Activated T-cell treated with anti-CD3 and anti-CD28 coated beads for 1 hour (primary cell): ENCODE results near the gene FER.

ENCODE experiments used
- DNase-seq: peaks from one replicate; pipeline ENCODE4 v3.0.0-alpha.2; 2020; ENCODE audit warnings: low read depth

Gene FER

GRCh38 chr5:109180668-109181067 lies 433.0 kb downstream of the FER start:
- no peak for DNase-seq

DNA sequence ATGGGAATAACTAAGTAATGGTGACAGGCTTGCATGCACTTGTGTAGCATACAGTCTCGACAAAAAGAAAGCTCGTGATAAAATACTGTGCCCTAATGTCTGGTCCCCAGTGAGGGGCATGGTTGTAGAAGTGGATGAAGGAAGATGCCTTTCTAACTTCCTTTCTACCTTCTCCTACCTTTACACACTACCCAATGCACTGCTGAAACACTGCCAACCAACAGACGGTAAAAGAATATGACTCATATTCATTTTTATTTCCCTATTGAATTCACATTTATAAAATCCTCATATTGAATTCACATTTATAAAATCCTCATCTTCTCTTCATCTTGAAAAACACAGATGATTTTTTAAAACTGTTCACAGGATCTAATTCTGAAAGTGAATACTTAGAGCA lies 439.1 kb downstream of the FER start:
- no peak for DNase-seq

- DNase-seq = no peak
These were observed 443.5 kb downstream of the FER start for GRCh38 chr5:109191153-109191558.

DNA sequence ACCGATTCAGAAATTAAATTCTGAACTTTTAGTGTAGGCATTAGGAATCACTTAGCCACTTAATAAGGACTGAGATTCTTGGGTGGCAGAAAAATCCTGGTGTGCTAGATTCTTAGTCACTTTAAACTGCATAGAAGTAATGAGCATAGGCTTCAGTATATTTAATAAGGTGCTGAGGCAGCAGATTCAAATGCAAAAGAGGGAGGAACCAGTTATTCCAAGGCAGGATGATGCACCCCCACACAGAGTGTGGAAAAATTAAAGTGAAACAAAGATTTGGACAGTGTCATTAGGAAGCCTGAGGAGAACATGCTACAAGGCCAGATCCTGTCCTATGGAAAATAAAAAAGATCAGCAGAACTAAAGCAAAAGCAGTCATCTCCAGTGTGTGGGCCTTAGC lies 444.3 kb downstream of the FER start:
- DNase-seq = no peak

GRCh38 chr5:109192555-109193281 lies 445.0 kb downstream of the FER start:
- no peak for DNase-seq

- DNase-seq = no peak
These were observed 448.0 kb downstream of the FER start for GRCh38 chr5:109195667-109196066.

DNA sequence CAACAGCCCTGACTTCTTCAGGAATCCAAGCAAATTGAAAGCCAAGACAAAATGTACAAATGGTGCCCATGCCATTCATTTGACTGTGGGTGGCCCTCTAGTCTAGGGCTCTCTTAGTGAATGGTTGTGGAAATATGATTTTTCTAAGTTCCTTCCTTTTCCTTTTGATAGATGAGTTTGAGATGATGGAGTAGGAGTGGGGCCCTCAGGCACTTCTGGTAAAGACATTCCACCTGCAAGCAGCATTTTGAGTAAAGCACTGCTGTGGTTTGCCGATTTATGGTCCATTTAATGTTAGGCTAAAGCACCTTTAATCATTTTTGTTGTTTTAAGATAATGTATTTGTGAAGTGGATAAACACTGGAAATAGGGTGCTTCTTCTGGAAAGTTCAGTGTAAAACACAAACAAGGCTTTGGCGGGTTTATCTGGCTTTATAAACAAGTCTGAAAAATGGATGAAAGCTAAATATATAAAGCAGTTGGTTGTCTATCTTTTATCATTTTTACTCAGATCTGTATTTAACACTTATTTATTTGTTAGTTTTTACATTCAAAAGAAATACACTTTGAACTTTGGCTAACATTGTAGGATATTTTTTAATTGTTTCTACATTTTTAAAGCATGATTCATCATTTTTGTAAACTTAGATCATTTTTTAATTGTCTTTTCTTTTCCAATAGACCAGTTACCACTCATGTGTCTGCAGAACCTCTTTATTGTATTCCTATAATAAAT lies 448.6 kb downstream of the FER start:
- no peak for DNase-seq

- no peak for DNase-seq
These were observed 449.1 kb downstream of the FER start for GRCh38 chr5:109196823-109197160.

GRCh38 chr5:109199289-109199688 lies 451.6 kb downstream of the FER start:
- no peak for DNase-seq

- no peak for DNase-seq
These were observed 452.3 kb downstream of the FER start for GRCh38 chr5:109199799-109200620.

- no peak for DNase-seq
These were observed 467.3 kb downstream of the FER start for GRCh38 chr5:109215040-109215439.

DNA sequence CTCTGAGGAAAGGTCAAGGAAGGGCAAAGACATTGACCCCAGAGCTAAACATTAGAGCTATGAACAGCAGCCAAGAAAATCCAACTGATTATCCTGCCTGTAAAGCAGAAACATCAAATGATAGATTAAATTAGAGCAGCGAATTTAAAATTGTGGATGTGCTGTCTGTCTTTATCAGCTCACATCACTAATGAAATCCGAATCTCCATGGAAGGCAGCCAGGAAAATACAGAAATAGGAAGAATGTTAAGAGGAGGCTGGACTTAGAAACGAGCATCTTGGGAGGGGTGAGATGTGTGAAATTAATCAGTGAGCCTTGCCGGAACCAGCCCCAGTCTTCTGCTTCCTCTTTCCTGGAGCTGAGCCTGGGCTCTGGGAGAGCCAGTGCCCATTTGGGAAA lies 471.1 kb downstream of the FER start:
- DNase-seq = no peak

GRCh38 chr5:109223531-109223930 lies 475.8 kb downstream of the FER start:
- DNase-seq = no peak

DNA sequence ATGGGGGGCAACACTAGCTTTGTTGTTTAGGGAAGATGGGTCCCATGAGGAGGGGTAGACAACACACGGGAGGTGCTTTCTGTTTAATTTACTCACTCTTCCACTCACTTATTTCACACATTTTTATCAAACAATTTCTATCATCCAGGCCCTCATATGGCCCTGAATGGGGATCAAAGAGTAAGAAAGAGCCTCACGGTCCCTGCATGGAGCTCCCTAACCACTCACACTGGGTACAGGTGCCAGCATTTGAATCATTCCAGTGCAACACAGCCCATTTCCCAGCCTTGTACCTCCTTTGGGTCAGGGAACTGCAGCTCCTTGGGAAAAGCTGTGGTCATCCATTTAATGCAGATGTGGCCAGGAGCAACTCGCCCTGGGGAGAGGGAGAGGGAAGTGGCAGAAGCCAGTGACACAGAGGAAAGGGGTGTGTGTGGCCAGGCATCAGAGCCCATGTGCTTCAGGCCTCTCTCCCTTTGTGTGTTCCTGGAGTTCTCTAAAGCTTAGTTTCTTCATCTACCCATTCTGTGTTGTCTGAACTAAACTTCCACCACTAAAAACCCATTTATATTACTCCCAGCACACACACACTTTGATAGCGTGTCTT lies 476.7 kb downstream of the FER start:
- no peak for DNase-seq

- no peak for DNase-seq
These were observed 478.3 kb downstream of the FER start for GRCh38 chr5:109225716-109226625.

- no peak for DNase-seq
These were observed 482.7 kb downstream of the FER start for GRCh38 chr5:109230369-109230768.

DNA sequence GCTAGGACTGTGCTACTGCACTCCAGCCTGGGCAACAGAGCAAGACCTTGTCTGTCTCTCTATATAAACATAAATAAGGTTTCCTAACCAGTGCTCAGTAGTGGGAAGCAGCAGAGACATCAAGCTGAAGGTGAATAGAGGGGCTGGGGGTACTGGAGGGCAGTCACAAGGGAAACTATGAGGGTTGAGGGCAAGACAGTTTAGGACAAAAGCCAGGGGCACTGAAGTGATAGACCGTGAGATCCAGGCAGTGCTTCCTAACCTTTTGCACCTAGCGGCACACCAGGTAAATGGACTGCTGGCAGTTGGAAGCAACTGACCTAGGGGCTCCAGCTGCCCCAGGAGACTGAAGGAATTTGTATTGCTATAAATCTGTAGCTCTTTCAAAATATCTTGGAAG lies 483.6 kb downstream of the FER start:
- no peak for DNase-seq

- no peak for DNase-seq
These were observed 486.7 kb downstream of the FER start for GRCh38 chr5:109234381-109234780.

DNA sequence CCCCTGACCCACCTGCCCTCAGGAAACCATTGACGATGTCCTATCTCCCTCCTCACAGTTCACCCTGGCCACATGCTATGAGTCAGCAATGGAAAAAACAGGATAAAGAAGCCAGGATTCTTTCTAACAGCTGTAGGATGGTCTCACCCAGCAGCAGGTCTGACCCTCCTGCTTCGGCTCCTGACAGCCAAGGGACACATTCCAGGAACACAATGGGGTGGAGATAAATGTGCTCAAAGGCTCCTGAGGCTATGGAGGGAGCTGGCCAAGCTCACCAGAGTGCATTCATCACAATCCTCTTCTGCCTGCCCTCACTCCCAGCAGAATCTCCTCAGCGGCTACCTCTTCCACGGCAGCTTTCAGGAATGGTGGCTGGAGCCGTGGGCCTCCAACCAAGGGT lies 491.8 kb downstream of the FER start:
- DNase-seq = no peak

- no peak for DNase-seq
These were observed 494.8 kb downstream of the FER start for GRCh38 chr5:109242518-109242917.

DNA sequence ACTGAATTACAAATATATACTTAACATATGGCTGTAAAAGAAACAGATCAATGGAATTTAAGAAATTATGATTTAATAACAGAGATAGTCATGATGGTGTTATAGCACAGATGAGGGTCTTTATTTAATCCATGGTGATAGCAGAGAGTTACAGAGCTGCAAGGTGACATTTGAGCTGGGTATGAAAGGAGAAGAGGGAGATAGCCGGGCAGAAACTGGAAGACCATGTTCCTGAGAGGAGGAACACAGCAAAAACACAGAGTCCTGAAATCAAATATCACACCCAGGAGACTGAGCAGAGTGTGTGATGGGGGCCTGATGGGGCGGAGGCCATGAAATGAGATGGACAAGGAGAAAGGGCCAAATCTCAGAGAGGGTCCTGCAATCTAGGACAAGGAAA lies 498.7 kb downstream of the FER start:
- no peak for DNase-seq
